ENCODE data around the gene NRG2. TPM values are rescaled to one million over a fixed set of nuclear protein-coding genes. Genes with fewer than 3 reads are reported as not detected.

The NRG2 gene
- total and polyA plus RNA-seq, 12 donors = 0.64 to 6.6 (median 2.9) TPM

- H3K36me3 ChIP-seq = peaks cover 0 to 15% (median 0%) of the 10 kb centered on the region in 9 donors
- H3K4me3 ChIP-seq = no peak overlapping the region
- WGBS, 2 donors = 88 to 95% methylated on average over 4 of the region's 4 CpGs
- peaks cover 0 to 33% (median 7%) of the 10 kb centered on the region in 9 donors for H3K4me1 ChIP-seq
- H3K27ac ChIP-seq = no peak overlapping the region
- TF ChIP-seq, protein P1, sequence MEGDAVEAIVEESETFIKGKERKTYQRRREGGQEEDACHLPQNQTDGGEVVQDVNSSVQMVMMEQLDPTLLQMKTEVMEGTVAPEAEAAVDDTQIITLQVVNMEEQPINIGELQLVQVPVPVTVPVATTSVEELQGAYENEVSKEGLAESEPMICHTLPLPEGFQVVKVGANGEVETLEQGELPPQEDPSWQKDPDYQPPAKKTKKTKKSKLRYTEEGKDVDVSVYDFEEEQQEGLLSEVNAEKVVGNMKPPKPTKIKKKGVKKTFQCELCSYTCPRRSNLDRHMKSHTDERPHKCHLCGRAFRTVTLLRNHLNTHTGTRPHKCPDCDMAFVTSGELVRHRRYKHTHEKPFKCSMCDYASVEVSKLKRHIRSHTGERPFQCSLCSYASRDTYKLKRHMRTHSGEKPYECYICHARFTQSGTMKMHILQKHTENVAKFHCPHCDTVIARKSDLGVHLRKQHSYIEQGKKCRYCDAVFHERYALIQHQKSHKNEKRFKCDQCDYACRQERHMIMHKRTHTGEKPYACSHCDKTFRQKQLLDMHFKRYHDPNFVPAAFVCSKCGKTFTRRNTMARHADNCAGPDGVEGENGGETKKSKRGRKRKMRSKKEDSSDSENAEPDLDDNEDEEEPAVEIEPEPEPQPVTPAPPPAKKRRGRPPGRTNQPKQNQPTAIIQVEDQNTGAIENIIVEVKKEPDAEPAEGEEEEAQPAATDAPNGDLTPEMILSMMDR (IDR thresholded peaks at IDR 0.05) = no peak
- no peaks in the 10 kb centered on the region for H3K9me3 ChIP-seq
- intact Hi-C loops (cut with DNase I) = no loop called here
- DNase-seq (no peak), ATAC-seq (no peak)
- no peaks in the 10 kb centered on the region for H3K27me3 ChIP-seq
Observed at GRCh38 chr5:139885857-139886208, 157.3 kb downstream of the NRG2 start.

DNA sequence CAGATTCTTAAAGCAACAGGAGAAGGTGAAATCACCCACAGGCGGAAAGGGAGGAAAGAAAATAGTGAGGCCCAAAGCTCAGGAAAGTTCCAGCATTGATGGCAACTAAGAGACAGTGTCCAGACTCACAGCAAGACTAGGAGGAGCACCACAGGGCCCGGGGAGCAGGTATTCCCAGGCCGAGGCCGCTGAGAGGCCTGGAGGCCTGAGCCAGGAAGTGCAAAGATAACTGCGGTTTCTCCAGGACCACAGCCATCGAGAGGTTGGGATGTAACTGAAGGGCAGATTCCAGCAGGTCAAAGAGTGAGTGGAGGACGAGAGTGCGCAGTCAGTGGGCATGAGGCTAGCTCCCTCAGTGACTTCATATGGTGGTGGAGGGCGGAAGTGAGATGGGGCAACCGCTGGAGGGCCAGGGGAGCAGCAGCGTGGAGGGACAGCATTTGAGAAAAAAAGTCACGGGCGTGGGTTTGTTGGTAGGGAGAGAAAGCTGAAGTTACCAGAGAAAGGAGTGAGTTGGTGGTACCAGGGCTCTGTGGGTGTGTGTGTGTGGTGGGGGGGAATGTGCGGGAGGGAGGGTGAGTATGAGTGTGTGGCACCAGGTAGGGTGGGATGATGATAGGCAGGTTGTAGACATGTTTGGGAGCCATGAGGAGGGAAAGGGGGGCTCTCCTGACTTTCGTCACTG, 157.8 kb downstream of the NRG2 start:
- Histone ChIP-seq H3K4me3 (no peak overlapping the region), H3K27ac (no peak overlapping the region), H3K9me3 (no peaks in the 10 kb centered on the region), H3K36me3 (peaks cover 0 to 15% (median 0%) of the 10 kb centered on the region in 9 donors), H3K4me1 (peaks cover 0 to 38% (median 13%) of the 10 kb centered on the region in 9 donors), H3K27me3 (no peaks in the 10 kb centered on the region)
- 90 to 91% methylated on average over 15 of the region's 15 CpGs for WGBS, 2 donors
- TF ChIP-seq, protein P1 (IDR thresholded peaks at IDR 0.05) = no peak
- intact Hi-C loops (cut with DNase I) = no loop called here
- DNase-seq (no peak), ATAC-seq (no peak)

GRCh38 chr5:139884734-139885133, 158.4 kb downstream of the NRG2 start:
- intact Hi-C loops (cut with DNase I) = loop anchor here in 1 of 10 donors (5.0 kb wide), 1 partner anchor 68 kb away; no protein-coding TSS in a partner anchor
- peaks cover 0 to 15% (median 0%) of the 10 kb centered on the region in 9 donors for H3K36me3 ChIP-seq
- ATAC-seq (no peak), DNase-seq (no peak)
- H3K4me3 ChIP-seq = no peak overlapping the region
- WGBS, 2 donors = 72 to 81% methylated on average over 3 of the region's 3 CpGs
- H3K4me1 ChIP-seq = peaks cover 0 to 44% (median 18%) of the 10 kb centered on the region in 9 donors
- H3K27ac ChIP-seq = peak overlapping the region in 3 of 10 donors; percentile 9 to 44 (median 31)
- no peaks in the 10 kb centered on the region for H3K27me3 ChIP-seq
- TF ChIP-seq, protein P1 (IDR thresholded peaks at IDR 0.05) = no peak
- H3K9me3 ChIP-seq = no peaks in the 10 kb centered on the region

DNA sequence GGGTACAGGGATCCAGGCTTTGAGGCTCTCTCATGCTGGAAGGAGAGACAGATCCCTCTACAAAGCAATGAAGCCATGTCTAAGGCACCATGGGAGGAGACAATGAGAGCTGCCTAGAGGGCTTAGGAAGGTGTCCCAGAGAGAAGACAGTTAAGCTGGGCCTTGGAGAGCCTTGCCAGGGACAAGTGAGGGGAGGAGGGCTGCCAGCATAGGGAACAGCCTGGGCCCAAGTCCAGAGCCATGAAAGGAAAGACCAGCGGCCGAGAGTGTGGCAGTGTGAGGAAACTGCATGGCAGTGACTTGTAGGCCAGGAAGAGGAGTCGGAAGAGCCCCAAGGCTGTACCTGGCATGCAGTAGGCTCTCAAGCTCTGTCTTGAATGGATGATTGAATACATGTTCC, 159.0 kb downstream of the NRG2 start:
- ATAC-seq (peak; percentile 50 to 92 (median 77)), DNase-seq (peak; percentile 50 to 60)
- TF ChIP-seq, protein P1 (IDR thresholded peaks at IDR 0.05) = no peak
- H3K27me3 ChIP-seq = no peaks in the 10 kb centered on the region
- H3K27ac ChIP-seq = peak overlapping the region in 4 of 10 donors; percentile 9 to 44 (median 33)
- intact Hi-C loops (cut with DNase I) = loop anchor here in 1 of 10 donors (5.0 kb wide), 1 partner anchor 68 kb away; no protein-coding TSS in a partner anchor
- H3K4me3 ChIP-seq = no peak overlapping the region
- H3K36me3 ChIP-seq = peaks cover 0 to 15% (median 0%) of the 10 kb centered on the region in 9 donors
- peaks cover 0 to 48% (median 20%) of the 10 kb centered on the region in 9 donors for H3K4me1 ChIP-seq
- no peaks in the 10 kb centered on the region for H3K9me3 ChIP-seq
- 49 to 70% methylated on average over 3 of the region's 3 CpGs for WGBS, 2 donors

All from heart right ventricle (tissue), 16 donors.